ENCODE data around the gene FAF1.

- TF ChIP-seq, protein P1, sequence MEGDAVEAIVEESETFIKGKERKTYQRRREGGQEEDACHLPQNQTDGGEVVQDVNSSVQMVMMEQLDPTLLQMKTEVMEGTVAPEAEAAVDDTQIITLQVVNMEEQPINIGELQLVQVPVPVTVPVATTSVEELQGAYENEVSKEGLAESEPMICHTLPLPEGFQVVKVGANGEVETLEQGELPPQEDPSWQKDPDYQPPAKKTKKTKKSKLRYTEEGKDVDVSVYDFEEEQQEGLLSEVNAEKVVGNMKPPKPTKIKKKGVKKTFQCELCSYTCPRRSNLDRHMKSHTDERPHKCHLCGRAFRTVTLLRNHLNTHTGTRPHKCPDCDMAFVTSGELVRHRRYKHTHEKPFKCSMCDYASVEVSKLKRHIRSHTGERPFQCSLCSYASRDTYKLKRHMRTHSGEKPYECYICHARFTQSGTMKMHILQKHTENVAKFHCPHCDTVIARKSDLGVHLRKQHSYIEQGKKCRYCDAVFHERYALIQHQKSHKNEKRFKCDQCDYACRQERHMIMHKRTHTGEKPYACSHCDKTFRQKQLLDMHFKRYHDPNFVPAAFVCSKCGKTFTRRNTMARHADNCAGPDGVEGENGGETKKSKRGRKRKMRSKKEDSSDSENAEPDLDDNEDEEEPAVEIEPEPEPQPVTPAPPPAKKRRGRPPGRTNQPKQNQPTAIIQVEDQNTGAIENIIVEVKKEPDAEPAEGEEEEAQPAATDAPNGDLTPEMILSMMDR (conservative IDR thresholded peaks at IDR 0.05; ENCODE audit: low read length) = no peak
- no peak for TF ChIP-seq EZH2phosphoT487 (IDR thresholded peaks at IDR 0.05; ENCODE audit: borderline replicate concordance, low read depth, low read length)
Observed at GRCh38 chr1:50747394-50747793, 212.7 kb downstream of the FAF1 start.

Measured in OCI-LY7 (cell line).